K562 (cell line): ENCODE data around the gene PYM1. TPM values are rescaled to one million over a fixed set of nuclear protein-coding genes. Genes with fewer than 3 reads are reported as not detected.

ENCODE experiments used
- BDP1 ChIP-seq: IDR thresholded peaks from 3 replicates; pipeline ENCODE4 v1.6.1; 2011; ENCODE audit not compliant: insufficient read length, insufficient read depth
- CSDE1 ChIP-seq, 2 experiments: fragments of 450-650 bp; IDR thresholded peaks; 2 replicates each; pipeline ENCODE4 v1.6.1; 2016; ENCODE audit warnings: mild to moderate bottlenecking in 1 of 2
- HIVEP1 ChIP-seq: fragments of 250-450 bp; sonication (Bioruptor Pico); IDR thresholded peaks from 2 replicates; pipeline ENCODE4 v1.4.0; 2020; ENCODE audit warnings: mild to moderate bottlenecking
- NCOA1 ChIP-seq: fragments of 450-650 bp; IDR thresholded peaks from 2 replicates; pipeline ENCODE4 v1.6.1; 2016; ENCODE audit warnings: low read depth
- NEUROD1 ChIP-seq: fragments of 150-350 bp; IDR thresholded peaks from 2 replicates; pipeline ENCODE4 v1.6.1; 2014; ENCODE audit warnings: borderline replicate concordance, low read length, low read depth; ENCODE audit not compliant: partially characterized antibody
- PCBP2 ChIP-seq: fragments of 200-400 bp; formaldehyde crosslinking; IDR thresholded peaks from 2 replicates; pipeline ENCODE4 v1.6.1; 2018; ENCODE audit warnings: low read length, low read depth, mild to moderate bottlenecking, moderate library complexity; ENCODE audit not compliant: poor library complexity, severe bottlenecking
- PHF20 ChIP-seq: fragments of 450-650 bp; IDR thresholded peaks from 2 replicates; pipeline ENCODE4 v1.6.1; 2018; ENCODE audit not compliant: partially characterized antibody
- SIN3B ChIP-seq: fragments of 450-650 bp; IDR thresholded peaks from 2 replicates; pipeline ENCODE4 v1.6.1; 2017; ENCODE audit warnings: low read depth, mild to moderate bottlenecking, moderate library complexity
- polyA plus RNA-seq, 8 experiments: library from polyadenylated mRNA; depleted of rRNA in 4 of 8; stranded (reverse) in 5 of 8; unstranded in 3 of 8; fragments of >200 nt; fragmentation: Nextera tagmentation in 2 of 8; fragmentation: Illumina TruSeq in 1 of 8; extraction: Ambion mirVana in 2 of 8; extraction: Trizol in 1 of 8; gene quantifications; 2 replicates each; pipeline versions ENCODE4 v1.2.1 to v1.2.3, GENCODE V29; 2011 to 2014; ENCODE audit warnings: inconsistent platforms in 1 of 8, missing spikeins in 1 of 8
- total RNA-seq, 7 experiments: library from RNA; depleted of rRNA in 6 of 7; stranded (reverse); fragments of >200 nt in 6 of 7; fragmentation: Illumina TruSeq in 2 of 7; extraction: Trizol in 2 of 7; gene quantifications; 2 replicates each; pipeline versions ENCODE4 v1.2.1 to v1.2.3, GENCODE V29; 2011 to 2021; ENCODE audit warnings: low replicate concordance in 1 of 7
- TF ChIP-seq, protein P1 (sequence below): fragments of 450-650 bp; IDR thresholded peaks from 2 replicates; pipeline ENCODE4 v1.6.1; 2016
- TF ChIP-seq, protein P2 (sequence below), 2 experiments: fragments of 450-650 bp; conservative IDR thresholded peaks; 2 replicates each; pipeline ENCODE4 v1.6.1; 2017; ENCODE audit warnings: mild to moderate bottlenecking in 2 of 2, moderate library complexity in 2 of 2

The PYM1 gene
- total and polyA plus RNA-seq, 9 of the 15 experiments (the other 6 are each of a cell fraction or from before 2014, with no cell fraction given): 29.0 to 51.3 (median 34.1) TPM

DNA sequence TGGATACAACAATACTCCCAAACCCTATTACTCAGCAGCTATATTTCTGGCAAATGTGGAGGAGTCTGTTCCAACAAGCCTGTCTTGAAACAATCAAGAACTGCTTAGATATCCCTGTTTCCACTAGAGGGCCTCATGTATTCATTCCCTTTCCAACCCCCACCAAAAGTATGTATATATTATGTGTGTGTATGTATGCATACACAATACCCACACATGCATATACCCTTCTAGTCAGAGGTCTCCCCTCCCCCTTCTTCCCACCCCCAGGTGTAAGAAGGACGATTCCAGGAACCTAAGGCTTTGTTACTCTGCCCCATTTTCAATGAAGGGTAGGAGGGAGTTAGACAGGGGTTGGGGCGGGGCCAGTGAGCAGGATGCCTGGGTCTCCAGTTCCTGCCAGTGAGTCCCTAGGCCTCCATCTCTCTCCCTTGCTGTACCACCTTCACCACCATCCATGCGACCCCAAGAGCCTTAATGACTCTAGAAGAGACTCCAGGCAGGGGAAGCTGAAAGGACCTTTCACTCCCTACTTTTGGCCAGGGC is 3.1 kb upstream of the PYM1 start, which contains the start of gene DGKA (continued):
- TF ChIP-seq, protein P1, sequence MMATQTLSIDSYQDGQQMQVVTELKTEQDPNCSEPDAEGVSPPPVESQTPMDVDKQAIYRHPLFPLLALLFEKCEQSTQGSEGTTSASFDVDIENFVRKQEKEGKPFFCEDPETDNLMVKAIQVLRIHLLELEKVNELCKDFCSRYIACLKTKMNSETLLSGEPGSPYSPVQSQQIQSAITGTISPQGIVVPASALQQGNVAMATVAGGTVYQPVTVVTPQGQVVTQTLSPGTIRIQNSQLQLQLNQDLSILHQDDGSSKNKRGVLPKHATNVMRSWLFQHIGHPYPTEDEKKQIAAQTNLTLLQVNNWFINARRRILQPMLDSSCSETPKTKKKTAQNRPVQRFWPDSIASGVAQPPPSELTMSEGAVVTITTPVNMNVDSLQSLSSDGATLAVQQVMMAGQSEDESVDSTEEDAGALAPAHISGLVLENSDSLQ: peak; percentile 17; the same call in 1 of the 2 replicates
- TF ChIP-seq BDP1 (no peak), NEUROD1 (peak; percentile 56), PHF20 (no peak), PCBP2 (no peak), HIVEP1 (CRISPR knock-in tag) (no peak), CSDE1 (IDR thresholded peaks at IDR 0.05) (0 out of 4 replicates have a peak, but pooled peaks of 1 of the 2 experiments have one; percentile 22), SIN3B (no peak), NCOA1 (no peak)
- TF ChIP-seq, protein P2, sequence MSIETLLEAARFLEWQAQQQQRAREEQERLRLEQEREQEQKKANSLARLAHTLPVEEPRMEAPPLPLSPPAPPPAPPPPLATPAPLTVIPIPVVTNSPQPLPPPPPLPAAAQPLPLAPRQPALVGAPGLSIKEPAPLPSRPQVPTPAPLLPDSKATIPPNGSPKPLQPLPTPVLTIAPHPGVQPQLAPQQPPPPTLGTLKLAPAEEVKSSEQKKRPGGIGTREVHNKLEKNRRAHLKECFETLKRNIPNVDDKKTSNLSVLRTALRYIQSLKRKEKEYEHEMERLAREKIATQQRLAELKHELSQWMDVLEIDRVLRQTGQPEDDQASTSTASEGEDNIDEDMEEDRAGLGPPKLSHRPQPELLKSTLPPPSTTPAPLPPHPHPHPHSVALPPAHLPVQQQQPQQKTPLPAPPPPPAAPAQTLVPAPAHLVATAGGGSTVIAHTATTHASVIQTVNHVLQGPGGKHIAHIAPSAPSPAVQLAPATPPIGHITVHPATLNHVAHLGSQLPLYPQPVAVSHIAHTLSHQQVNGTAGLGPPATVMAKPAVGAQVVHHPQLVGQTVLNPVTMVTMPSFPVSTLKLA (conservative IDR thresholded peaks at IDR 0.05): no peak
- TF ChIP-seq, all 486 proteins: peak for 27
